GM12878 (cell line): ENCODE results near the gene WDFY3. TPM values are rescaled to one million over a fixed set of nuclear protein-coding genes. Genes with fewer than 3 reads are reported as not detected.

Source experiments
- ATAC-seq: fragments of 200-7000 bp; cut with Tn5 transposase; 3 replicates; pipeline ENCODE4 v1.9.1; 2020; ENCODE audit warnings: mild to moderate bottlenecking, moderate library complexity
- BruUV-seq: library from RNA; stranded (reverse); fragments of 400-500 nt; replicated peaks from 2 replicates; lab custom pipeline; 2021; lab: Mats Ljungman, UMichigan
- CTCF ChIA-PET: fragments of 300-600 bp; sonication (Branson Sonifier 250); formaldehyde crosslinking; extraction: SDS; loops from one replicate; lab custom pipeline; 2021; ENCODE audit warnings: inconsistent platforms; lab: Yijun Ruan, JAX
- POLR2A ChIA-PET: fragments of 350-600 bp; formaldehyde crosslinking; extraction: SDS; loops from one replicate; lab custom pipeline; 2021; ENCODE audit warnings: inconsistent platforms; lab: Charles Lee
- RAD21 ChIA-PET: fragments of 300-600 bp; sonication (Branson Sonifier 250); formaldehyde crosslinking; loops from one replicate; lab custom pipeline; 2023; ENCODE audit warnings: antibody characterized with exemption; ENCODE audit not compliant: unreplicated experiment; lab: Charles Lee
- SMC1A ChIA-PET: fragments of 300-600 bp; sonication (Branson Sonifier 250); formaldehyde crosslinking; loops from one replicate; lab custom pipeline; 2023; ENCODE audit not compliant: unreplicated experiment, uncharacterized antibody; lab: Charles Lee
- DNase-seq: peaks from one replicate; pipeline ENCODE4 v3.0.0-alpha.2; 2011; ENCODE audit warnings: low read depth, low spot score
- FAIRE-seq: peaks from 3 replicates; lab custom pipeline; 2011; peaks lifted over from hg19 to GRCh38; lab: Jason Lieb, UNC
- H2AFZ ChIP-seq: 2 replicates; pipeline ENCODE4 v1.6.0; 2011; ENCODE audit warnings: low read depth, low read length, control low read depth; ENCODE audit not compliant: control insufficient read depth
- H3K27ac ChIP-seq: 2 replicates; pipeline ENCODE4 v1.5.1; 2011; ENCODE audit warnings: control low read depth; ENCODE audit not compliant: control insufficient read depth, insufficient read depth
- H3K27me3 ChIP-seq, 2 experiments: replicated peaks in 1 of 2; 2 replicates each; pipeline versions ENCODE4 v1.6.0 to v1.6.1; 2011; ENCODE audit warnings: low read length in 1 of 2; ENCODE audit not compliant: control insufficient read depth in 2 of 2, insufficient read depth in 2 of 2
- H3K36me3 ChIP-seq, 2 experiments: 2 replicates each; pipeline ENCODE4 v1.5.1; 2011; ENCODE audit warnings: low read length in 1 of 2; ENCODE audit not compliant: control insufficient read depth in 2 of 2, insufficient read depth in 2 of 2
- H3K4me1 ChIP-seq: 2 replicates; pipeline ENCODE4 v1.6.1; 2011; ENCODE audit warnings: mild to moderate bottlenecking, low read length, moderate library complexity, mixed read lengths; ENCODE audit not compliant: control insufficient read depth, insufficient read depth
- H3K4me2 ChIP-seq: 2 replicates; pipeline ENCODE4 v1.6.0; 2011; ENCODE audit warnings: control low read depth; ENCODE audit not compliant: control insufficient read depth, insufficient read depth
- H3K4me3 ChIP-seq: fragments of 200-600 bp; sonication (generic); 2 replicates; pipeline ENCODE4 v1.5.1; 2016
- H3K79me2 ChIP-seq: 2 replicates; pipeline ENCODE4 v1.6.0; 2011; ENCODE audit warnings: low read length; ENCODE audit not compliant: control insufficient read depth, insufficient read depth
- H3K9ac ChIP-seq: 2 replicates; pipeline ENCODE4 v1.8.0; 2011; ENCODE audit warnings: low read length, control low read depth, mixed read lengths; ENCODE audit not compliant: control insufficient read depth, insufficient read depth
- H3K9me3 ChIP-seq: replicated peaks from 3 replicates; pipeline ENCODE4 v1.5.1; 2011; ENCODE audit warnings: mild to moderate bottlenecking, low read length; ENCODE audit not compliant: control insufficient read depth, insufficient read depth
- H4K20me1 ChIP-seq: 2 replicates; pipeline ENCODE4 v1.6.0; 2011; ENCODE audit not compliant: control insufficient read depth, insufficient read depth
- ATF7 ChIP-seq: fragments of 450-650 bp; IDR thresholded peaks from 2 replicates; pipeline ENCODE4 v1.6.1; 2016; ENCODE audit warnings: low read depth, mild to moderate bottlenecking
- HSF1 ChIP-seq: fragments of 150-350 bp; IDR thresholded peaks from 2 replicates; pipeline ENCODE4 v1.6.1; 2014; ENCODE audit warnings: mild to moderate bottlenecking, low read depth, low read length
- ZBTB11 ChIP-seq: fragments of 450-650 bp; formaldehyde crosslinking; IDR thresholded peaks from 2 replicates; pipeline ENCODE4 v1.5.0; 2022; ENCODE audit warnings: mild to moderate bottlenecking, missing genetic modification characterization
- WGBS: methylation state at CpG from one replicate; pipeline ENCODE4 v1.1.6; 2016; ENCODE audit warnings: low lambda C conversion rate; ENCODE audit not compliant: insufficient replicate concordance, insufficient coverage; ENCODE audit errors: missing lambda C conversion rate; 5-methylcytosine and 5-hydroxymethylcytosine counted together
- in situ Hi-C: fragments of 300-500 bp; cut with MboI; formaldehyde crosslinking; loops from 9 replicates; pipeline ENCODE4 v1.14.3; 2018; ENCODE audit warnings: mixed read lengths
- intact Hi-C: fragments of 100-400 bp; cut with micrococcal nuclease; formaldehyde crosslinking; loops from one replicate; pipeline ENCODE4 v1.14.2; 2022; ENCODE audit not compliant: unreplicated experiment
- polyA plus RNA-seq, 11 experiments: library from polyadenylated mRNA; depleted of rRNA in 4 of 11; unstranded in 6 of 11; stranded (reverse) in 5 of 11; fragments of >200 nt; fragmentation: Nextera tagmentation in 4 of 11; fragmentation: Illumina TruSeq in 1 of 11; extraction: Ambion mirVana in 4 of 11; extraction: Trizol in 1 of 11; gene quantifications; 1 replicate in 1 of 11; 2 replicates in 10 of 11; pipeline versions ENCODE4 v1.2.1 to v1.2.3, GENCODE V29; 2011 to 2016; ENCODE audit warnings: inconsistent platforms in 2 of 11, missing spikeins in 2 of 11, low read depth in 1 of 11
- total RNA-seq, 4 experiments: library from RNA; depleted of rRNA in 3 of 4; stranded (reverse); fragments of >200 nt in 3 of 4; fragmentation: Illumina TruSeq in 1 of 4; extraction: Trizol in 1 of 4; gene quantifications; 2 replicates each; pipeline versions ENCODE4 v1.2.1 to v1.2.3, GENCODE V29; 2013 to 2021
- TF ChIP-seq, protein P1 (sequence below), 3 experiments: IDR thresholded peaks in 2 of 3; conservative IDR thresholded peaks in 1 of 3; 2 replicates each; pipeline ENCODE4 v1.5.1; 2011; ENCODE audit warnings: low read depth in 3 of 3, low read length in 3 of 3, mild to moderate bottlenecking in 3 of 3, control low read depth in 2 of 3, moderate library complexity in 2 of 3, inconsistent platforms in 1 of 3, mixed read lengths in 1 of 3; ENCODE audit not compliant: control insufficient read depth in 2 of 3, insufficient read depth in 1 of 3; ENCODE audit errors: extremely low read depth in 1 of 3

The WDFY3 gene
- total and polyA plus RNA-seq, 10 of the 15 experiments (the other 5 are each of a cell fraction or from before 2014, with no cell fraction given), result 0.01 to 0.23 (median 0.12) TPM; not detected in 2

DNA sequence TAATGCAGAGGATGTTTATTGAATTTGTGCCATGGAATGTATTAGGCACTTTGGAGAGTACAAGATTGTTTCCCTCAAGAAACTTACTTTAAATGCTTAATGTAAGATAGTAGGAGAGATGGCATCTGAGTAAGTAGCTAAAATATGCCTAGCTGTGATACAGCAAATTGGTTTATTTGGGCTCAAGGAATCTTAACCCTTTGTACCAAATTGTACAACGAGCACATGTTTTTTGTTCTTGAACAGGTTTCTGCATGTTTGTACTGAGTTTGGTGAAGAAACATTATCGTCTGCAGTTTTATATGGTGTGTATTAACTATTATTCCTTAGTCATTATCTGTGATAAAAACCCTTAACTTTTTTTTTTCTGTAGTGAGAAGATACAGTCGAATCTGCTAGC, 334.9 kb downstream of the WDFY3 start:
- Histone ChIP-seq H4K20me1 (no peaks in the 10 kb centered on the region), H3K79me2 (no peaks in the 10 kb centered on the region), H3K4me2 (no peak overlapping the region), H3K36me3 (no peaks in the 10 kb centered on the region), H3K9ac (no peak overlapping the region), H3K27me3 (no peaks in the 10 kb centered on the region), H3K4me1 (no peaks in the 10 kb centered on the region), H2AFZ (no peak overlapping the region), H3K9me3 (no peaks in the 10 kb centered on the region), H3K27ac (no peak overlapping the region), H3K4me3 (no peak overlapping the region)
- intact Hi-C loops (no loop called here), in situ Hi-C loops (no loop called here)
- BruUV-seq, result no TSS peak
- FAIRE-seq, result no peak
- TF ChIP-seq HSF1, result no peak
- TF ChIP-seq, protein P1, sequence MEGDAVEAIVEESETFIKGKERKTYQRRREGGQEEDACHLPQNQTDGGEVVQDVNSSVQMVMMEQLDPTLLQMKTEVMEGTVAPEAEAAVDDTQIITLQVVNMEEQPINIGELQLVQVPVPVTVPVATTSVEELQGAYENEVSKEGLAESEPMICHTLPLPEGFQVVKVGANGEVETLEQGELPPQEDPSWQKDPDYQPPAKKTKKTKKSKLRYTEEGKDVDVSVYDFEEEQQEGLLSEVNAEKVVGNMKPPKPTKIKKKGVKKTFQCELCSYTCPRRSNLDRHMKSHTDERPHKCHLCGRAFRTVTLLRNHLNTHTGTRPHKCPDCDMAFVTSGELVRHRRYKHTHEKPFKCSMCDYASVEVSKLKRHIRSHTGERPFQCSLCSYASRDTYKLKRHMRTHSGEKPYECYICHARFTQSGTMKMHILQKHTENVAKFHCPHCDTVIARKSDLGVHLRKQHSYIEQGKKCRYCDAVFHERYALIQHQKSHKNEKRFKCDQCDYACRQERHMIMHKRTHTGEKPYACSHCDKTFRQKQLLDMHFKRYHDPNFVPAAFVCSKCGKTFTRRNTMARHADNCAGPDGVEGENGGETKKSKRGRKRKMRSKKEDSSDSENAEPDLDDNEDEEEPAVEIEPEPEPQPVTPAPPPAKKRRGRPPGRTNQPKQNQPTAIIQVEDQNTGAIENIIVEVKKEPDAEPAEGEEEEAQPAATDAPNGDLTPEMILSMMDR (IDR thresholded peaks at IDR 0.05 in 2 of 3, conservative IDR thresholded peaks at IDR 0.05 in 1 of 3; ENCODE audit: control insufficient read depth in 2 of 3, extremely low read depth in 1 of 3, insufficient read depth in 1 of 3, low read depth in 3 of 3, low read length in 3 of 3), result no peak
- TF ChIP-seq ATF7, result no peak
- no peak for TF ChIP-seq ZBTB11 (CRISPR knock-in tag)
- ATAC-seq, result no peak
- WGBS, result 0% methylated on average over 3 of the region's 3 CpGs
- RAD21 ChIA-PET, result no interaction called here
- CTCF ChIA-PET, result no interaction called here
- SMC1A ChIA-PET, result no interaction called here
- POLR2A ChIA-PET, result no interaction called here
- DNase-seq, result no peak
